Uterus (tissue), 4 donors: ENCODE data around the gene ERI2. TPM values are rescaled to one million over a fixed set of nuclear protein-coding genes. Genes with fewer than 3 reads are reported as not detected.
A peak's percentile ranks its signal among the peaks of the same experiment; 100 is the strongest.

Experiments
- DNase-seq, 2 donors: peaks; one replicate each; pipeline ENCODE4 v3.0.0-alpha.2; 2019 to 2020
- H3K27ac ChIP-seq, 2 donors: fragments of 200-600 bp; sonication (generic); 1 replicate in 1 of 2; 2 replicates in 1 of 2; pipeline ENCODE4 v1.5.1; 2016 to 2018
- H3K27me3 ChIP-seq, 2 donors: fragments of 200-600 bp; sonication (generic); one replicate each; pipeline ENCODE4 v1.5.1; 2018 to 2019; ENCODE audit warnings: control low read depth in 1 of 2
- H3K36me3 ChIP-seq, 2 donors: fragments of 200-600 bp; sonication (generic); one replicate each; pipeline ENCODE4 v1.5.1; 2019; ENCODE audit warnings: control low read depth in 1 of 2
- H3K4me1 ChIP-seq, 2 donors: fragments of 200-600 bp; sonication (generic); one replicate each; pipeline ENCODE4 v1.5.1; 2018 to 2019; ENCODE audit warnings: control low read depth in 1 of 2
- H3K4me3 ChIP-seq, 2 donors: fragments of 200-600 bp; sonication (generic); 1 replicate in 1 of 2; 2 replicates in 1 of 2; pipeline ENCODE4 v1.5.1; 2018 to 2019; ENCODE audit warnings: mild to moderate bottlenecking in 1 of 2
- H3K9me3 ChIP-seq, 2 donors: fragments of 200-600 bp; sonication (generic); one replicate each; pipeline ENCODE4 v1.5.1; 2019; ENCODE audit warnings: control low read depth in 1 of 2
- CTCF ChIP-seq, 4 experiments: fragments of 200-600 bp in 2 of 4; fragments of 450-650 bp in 2 of 4; sonication (generic) in 2 of 4; IDR thresholded peaks; one replicate each; pipeline ENCODE4 v1.5.1; 2016 to 2019; ENCODE audit warnings: antibody characterized with exemption in 4 of 4, mild to moderate bottlenecking in 2 of 4, moderate library complexity in 1 of 4
- POLR2A ChIP-seq, 2 donors: fragments of 450-650 bp; IDR thresholded peaks; one replicate each; pipeline ENCODE4 v1.6.1; 2016; ENCODE audit warnings: antibody characterized with exemption in 2 of 2, mild to moderate bottlenecking in 1 of 2, moderate library complexity in 1 of 2
- intact Hi-C: fragments of 100-400 bp; cut with DNase I; formaldehyde crosslinking; loops from one replicate; pipeline ENCODE4 v1.15.1; 2023; ENCODE audit warnings: low total_unique reads
- total RNA-seq, 4 donors: library from RNA; depleted of rRNA in 3 of 4; stranded (reverse); fragments of >200 nt in 3 of 4; gene quantifications; one replicate each; pipeline versions ENCODE4 v1.1.0 to v1.2.4, GENCODE V29; 2014 to 2023
- donor health status: DM: yes; HTN: yes; CAD: no.

The ERI2 gene, protein sequence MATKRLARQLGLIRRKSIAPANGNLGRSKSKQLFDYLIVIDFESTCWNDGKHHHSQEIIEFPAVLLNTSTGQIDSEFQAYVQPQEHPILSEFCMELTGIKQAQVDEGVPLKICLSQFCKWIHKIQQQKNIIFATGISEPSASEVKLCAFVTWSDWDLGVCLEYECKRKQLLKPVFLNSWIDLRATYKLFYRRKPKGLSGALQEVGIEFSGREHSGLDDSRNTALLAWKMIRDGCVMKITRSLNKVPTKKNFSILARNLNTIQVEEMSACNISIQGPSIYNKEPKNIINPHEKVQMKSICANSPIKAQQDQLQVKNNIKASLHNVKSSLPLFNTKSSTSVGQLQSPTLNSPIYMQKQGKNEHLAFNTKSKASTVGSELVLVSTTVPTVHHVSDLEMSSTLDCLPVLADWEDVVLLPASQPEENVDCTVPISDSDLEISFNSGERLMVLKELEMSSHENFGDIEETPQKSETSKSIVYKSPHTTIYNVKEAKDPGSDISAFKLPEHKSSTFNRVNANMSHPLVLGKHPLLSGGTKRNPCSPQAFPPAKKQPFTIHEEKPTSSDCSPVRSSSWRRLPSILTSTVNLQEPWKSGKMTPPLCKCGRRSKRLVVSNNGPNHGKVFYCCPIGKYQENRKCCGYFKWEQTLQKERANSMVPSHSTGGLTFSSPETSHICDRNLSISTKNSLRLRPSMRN
- total RNA-seq = 10 to 100 TPM in 1 of 4 donors, 1 to 10 TPM in 2, under 1 TPM in 1; 0.88 to 37.3 (median 5.0) TPM

GRCh38 chr16:20806168-20807050 lies at the start of gene ERI2, which contains the start of gene REXO5:
Gene ERI2, minus strand, starts transcription at chr16:20806472. Its CDS starts 42 bp downstream, at chr16:20806430.
Gene REXO5, plus strand, starts transcription at chr16:20806527. Its CDS starts 427 bp downstream, at chr16:20806954.
- peak in 1 of 2 donors; percentile 41 for TF ChIP-seq POLR2A (IDR thresholded peaks at IDR 0.05)
- peak in 3 of 4 experiments; percentile 18 to 39 (median 29) for TF ChIP-seq CTCF (IDR thresholded peaks at IDR 0.05)
- Histone ChIP-seq H3K4me1 (no peaks in the 10 kb centered on the region), H3K27ac (peak within 1 kb of the TSS; percentile 90 to 95), H3K36me3 (no peaks in the 10 kb centered on the region), H3K9me3 (no peaks in the 10 kb centered on the region), H3K4me3 (peak within 1 kb of the TSS; percentile 73 to 79), H3K27me3 (no peaks in the 10 kb centered on the region)
- intact Hi-C loops = no loop called here
- DNase-seq = peak; percentile 87 to 88

DNA sequence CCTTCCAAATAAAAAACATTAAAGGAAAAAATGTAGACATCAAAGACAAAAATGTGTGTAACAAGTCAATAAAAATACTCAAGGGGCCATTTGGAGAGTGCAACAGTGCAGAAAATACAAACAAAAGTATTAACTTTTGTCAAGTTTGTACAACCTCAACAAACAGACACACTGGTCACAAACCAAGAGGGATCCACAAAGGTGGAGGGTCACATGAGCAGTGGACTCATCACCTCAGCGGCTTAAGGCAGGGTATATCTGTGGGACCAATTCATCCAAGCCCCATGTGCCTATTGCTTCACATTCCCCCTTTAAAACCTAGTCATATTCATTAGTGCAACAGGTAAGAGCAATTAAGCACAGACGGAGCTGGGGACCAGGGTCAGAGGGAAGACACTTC lies 48.7 kb upstream of the ERI2 start:
- Histone ChIP-seq H3K36me3 (no peaks in the 10 kb centered on the region), H3K9me3 (no peaks in the 10 kb centered on the region), H3K4me3 (no peak overlapping the region), H3K4me1 (peaks cover 14 to 17% of the 10 kb centered on the region in 2 donors), H3K27ac (no peak overlapping the region), H3K27me3 (no peaks in the 10 kb centered on the region)
- intact Hi-C loops = loop anchor here (10.0 kb wide), 1 partner anchor 50 kb away; the partner anchor contains the start of genes DCUN1D3 and LYRM1
- no peak for DNase-seq
- TF ChIP-seq POLR2A (IDR thresholded peaks at IDR 0.05) (no peak), CTCF (IDR thresholded peaks at IDR 0.05) (no peak)

DNA sequence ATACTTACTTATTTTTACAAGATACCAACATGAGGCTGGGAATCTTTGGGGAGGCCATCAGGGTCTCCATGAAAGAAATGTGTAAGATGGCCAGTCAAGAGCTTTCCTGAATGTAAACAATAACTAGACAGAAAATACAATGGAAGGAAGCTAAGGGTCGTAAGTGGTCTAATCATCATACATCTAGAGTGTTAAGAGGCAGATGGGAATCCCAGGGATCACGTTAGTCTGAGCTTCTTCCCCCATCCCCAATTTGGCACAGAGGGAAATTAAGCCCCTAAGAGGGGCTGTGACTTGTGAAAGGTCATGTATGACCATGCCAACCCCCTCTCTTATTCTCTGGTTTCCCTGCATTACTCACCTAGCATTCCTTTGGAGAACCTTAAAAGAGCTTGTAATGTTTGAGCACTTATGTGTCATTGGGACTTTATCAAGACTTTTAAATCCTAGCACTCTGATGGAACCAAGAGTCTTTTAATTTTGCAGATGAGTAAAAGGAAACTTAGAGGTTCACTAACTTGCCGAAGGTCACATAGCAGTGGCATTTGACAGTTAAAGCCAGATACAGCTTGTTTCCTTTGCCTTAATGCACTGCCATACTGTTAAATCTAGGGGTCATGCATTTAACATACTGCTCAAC lies 47.8 kb upstream of the ERI2 start:
- H3K27ac ChIP-seq = peak overlapping the region; percentile 77 to 85
- H3K9me3 ChIP-seq = no peaks in the 10 kb centered on the region
- no peak overlapping the region for H3K4me3 ChIP-seq
- DNase-seq = no peak
- no peak for TF ChIP-seq POLR2A (IDR thresholded peaks at IDR 0.05)
- no peak for TF ChIP-seq CTCF (IDR thresholded peaks at IDR 0.05)
- no peaks in the 10 kb centered on the region for H3K36me3 ChIP-seq
- peaks cover 14 to 20% of the 10 kb centered on the region in 2 donors for H3K4me1 ChIP-seq
- intact Hi-C loops = loop anchor here (10.0 kb wide), 1 partner anchor 51 kb away; the partner anchor contains the start of genes DCUN1D3 and LYRM1
- H3K27me3 ChIP-seq = no peaks in the 10 kb centered on the region

DNA sequence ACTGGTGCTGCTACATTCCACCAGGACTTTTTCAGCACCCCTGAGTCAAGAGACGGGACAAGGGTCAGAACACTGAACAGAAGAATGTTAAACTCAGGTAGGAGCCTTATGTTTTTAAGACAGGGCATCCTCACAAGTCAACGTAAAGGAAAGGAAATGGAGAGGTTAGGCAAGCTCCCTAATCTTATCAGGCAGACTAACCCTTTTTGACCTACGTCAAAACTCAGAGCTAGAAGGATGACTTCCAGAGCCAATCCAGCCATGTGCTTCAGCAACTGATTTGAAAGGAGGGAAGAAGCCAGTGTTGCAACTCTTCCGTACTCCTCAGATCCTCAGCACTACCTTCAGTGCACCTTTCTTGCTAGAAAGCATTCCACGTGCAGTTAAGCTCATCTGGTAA lies 46.9 kb upstream of the ERI2 start:
- no peak for TF ChIP-seq POLR2A (IDR thresholded peaks at IDR 0.05)
- no peak for TF ChIP-seq CTCF (IDR thresholded peaks at IDR 0.05)
- Histone ChIP-seq H3K27me3 (no peaks in the 10 kb centered on the region), H3K36me3 (no peaks in the 10 kb centered on the region), H3K4me3 (no peak overlapping the region), H3K4me1 (peaks cover 14 to 20% of the 10 kb centered on the region in 2 donors), H3K27ac (peak overlapping the region; percentile 77 to 85), H3K9me3 (no peaks in the 10 kb centered on the region)
- intact Hi-C loops = loop anchor here (10.0 kb wide), 1 partner anchor 52 kb away; the partner anchor contains the start of genes DCUN1D3 and LYRM1
- DNase-seq = no peak
